ENCODE measurements around the gene MAD1L1. TPM values are rescaled to one million over a fixed set of nuclear protein-coding genes. Genes with fewer than 3 reads are reported as not detected.

The MAD1L1 gene
- total RNA-seq, 1 experiment from 2014 or later = 50.8 TPM

- H3K4me3 ChIP-seq = no peak overlapping the region
- no peaks in the 10 kb centered on the region for H3K9me3 ChIP-seq (ENCODE audit: insufficient read depth, low read depth)
- H3K4me2 ChIP-seq = no peak overlapping the region
- TF ChIP-seq, protein P1, sequence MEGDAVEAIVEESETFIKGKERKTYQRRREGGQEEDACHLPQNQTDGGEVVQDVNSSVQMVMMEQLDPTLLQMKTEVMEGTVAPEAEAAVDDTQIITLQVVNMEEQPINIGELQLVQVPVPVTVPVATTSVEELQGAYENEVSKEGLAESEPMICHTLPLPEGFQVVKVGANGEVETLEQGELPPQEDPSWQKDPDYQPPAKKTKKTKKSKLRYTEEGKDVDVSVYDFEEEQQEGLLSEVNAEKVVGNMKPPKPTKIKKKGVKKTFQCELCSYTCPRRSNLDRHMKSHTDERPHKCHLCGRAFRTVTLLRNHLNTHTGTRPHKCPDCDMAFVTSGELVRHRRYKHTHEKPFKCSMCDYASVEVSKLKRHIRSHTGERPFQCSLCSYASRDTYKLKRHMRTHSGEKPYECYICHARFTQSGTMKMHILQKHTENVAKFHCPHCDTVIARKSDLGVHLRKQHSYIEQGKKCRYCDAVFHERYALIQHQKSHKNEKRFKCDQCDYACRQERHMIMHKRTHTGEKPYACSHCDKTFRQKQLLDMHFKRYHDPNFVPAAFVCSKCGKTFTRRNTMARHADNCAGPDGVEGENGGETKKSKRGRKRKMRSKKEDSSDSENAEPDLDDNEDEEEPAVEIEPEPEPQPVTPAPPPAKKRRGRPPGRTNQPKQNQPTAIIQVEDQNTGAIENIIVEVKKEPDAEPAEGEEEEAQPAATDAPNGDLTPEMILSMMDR (conservative IDR thresholded peaks at IDR 0.05) = no peak
- no peak for TF ChIP-seq EZH2 (IDR thresholded peaks at IDR 0.05; ENCODE audit: low read depth)
- no peaks in the 10 kb centered on the region for H3K27me3 ChIP-seq (ENCODE audit: insufficient read depth, low read depth)
- H3K79me2 ChIP-seq (ENCODE audit: low read depth) = no peaks in the 10 kb centered on the region
- H3K36me3 ChIP-seq (ENCODE audit: low read depth) = no peaks in the 10 kb centered on the region
- no TSS peak for BruUV-seq (replicated peaks)
- no peak overlapping the region for H3K27ac ChIP-seq
- no peak for DNase-seq
- peaks cover 21% of the 10 kb centered on the region; the same call in 1 of the 2 replicates for H3F3A ChIP-seq (ENCODE audit: insufficient read depth, low read depth)
- POLR2A ChIA-PET (ENCODE audit: unreplicated experiment) = no interaction called here
- intact Hi-C loops (cut with micrococcal nuclease; ENCODE audit: unreplicated experiment) = no loop called here
- no peak overlapping the region for H2AFZ ChIP-seq
- peaks cover 8% of the 10 kb centered on the region for H3K4me1 ChIP-seq (replicated peaks; ENCODE audit: insufficient read depth)
- peaks cover 11% of the 10 kb centered on the region for H4K20me1 ChIP-seq (ENCODE audit: insufficient read depth)
- H3K9me2 ChIP-seq (ENCODE audit: insufficient read depth) = no peaks in the 10 kb centered on the region
- CTCF ChIA-PET = interaction anchor here (0.6 kb wide), 1 partner anchor 1620 kb away, joined by 3 read pairs; no protein-coding TSS in a partner anchor
Observed at GRCh38 chr7:2107386-2108070, 125.2 kb downstream of the MAD1L1 start.

DNA sequence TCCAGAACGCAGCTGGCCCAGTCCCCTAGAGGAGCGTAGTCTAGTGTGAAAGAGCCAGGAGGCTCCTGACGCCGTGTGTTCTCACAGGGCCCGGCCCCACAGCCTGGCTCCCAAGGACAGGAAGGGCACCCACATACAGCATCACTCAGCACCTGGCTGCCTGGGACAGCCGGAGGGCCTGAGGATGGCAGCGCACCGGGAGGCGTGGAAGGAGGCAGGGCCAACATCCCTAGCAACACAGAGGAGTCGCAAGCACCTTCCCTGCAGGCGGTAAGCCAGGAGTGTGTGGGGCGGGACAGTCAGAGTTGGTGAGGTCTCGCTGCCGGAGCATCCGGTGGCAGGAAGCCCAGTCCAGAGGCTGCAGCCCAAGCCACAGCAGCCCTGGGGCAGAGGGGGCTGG lies 125.8 kb downstream of the MAD1L1 start:
- no peak for DNase-seq
- intact Hi-C loops (cut with micrococcal nuclease; ENCODE audit: unreplicated experiment) = no loop called here
- Histone ChIP-seq H3K4me1 (replicated peaks; ENCODE audit: insufficient read depth) (peaks cover 8% of the 10 kb centered on the region), H3K4me2 (no peak overlapping the region), H3K9me2 (ENCODE audit: insufficient read depth) (no peaks in the 10 kb centered on the region), H3F3A (ENCODE audit: insufficient read depth, low read depth) (peaks cover 21% of the 10 kb centered on the region; the same call in 1 of the 2 replicates), H3K27me3 (ENCODE audit: insufficient read depth, low read depth) (no peaks in the 10 kb centered on the region), H4K20me1 (ENCODE audit: insufficient read depth) (peaks cover 11% of the 10 kb centered on the region), H3K36me3 (ENCODE audit: low read depth) (no peaks in the 10 kb centered on the region), H3K79me2 (ENCODE audit: low read depth) (no peaks in the 10 kb centered on the region), H3K4me3 (no peak overlapping the region), H3K27ac (no peak overlapping the region), H3K9me3 (ENCODE audit: insufficient read depth, low read depth) (no peaks in the 10 kb centered on the region), H2AFZ (no peak overlapping the region)
- no peak for TF ChIP-seq EZH2 (IDR thresholded peaks at IDR 0.05; ENCODE audit: low read depth)
- TF ChIP-seq, protein P1 (conservative IDR thresholded peaks at IDR 0.05) = no peak
- ChIA-PET POLR2A (ENCODE audit: unreplicated experiment) (no interaction called here), CTCF (no interaction called here)
- no TSS peak for BruUV-seq (replicated peaks)

- Histone ChIP-seq H3K9me2 (ENCODE audit: insufficient read depth) (no peaks in the 10 kb centered on the region), H3K27ac (no peak overlapping the region), H3K9me3 (ENCODE audit: insufficient read depth, low read depth) (no peaks in the 10 kb centered on the region), H4K20me1 (ENCODE audit: insufficient read depth) (peaks cover 11% of the 10 kb centered on the region), H2AFZ (no peak overlapping the region), H3K4me1 (replicated peaks; ENCODE audit: insufficient read depth) (peaks cover 8% of the 10 kb centered on the region), H3K27me3 (ENCODE audit: insufficient read depth, low read depth) (no peaks in the 10 kb centered on the region), H3F3A (ENCODE audit: insufficient read depth, low read depth) (peaks cover 21% of the 10 kb centered on the region; the same call in 1 of the 2 replicates), H3K79me2 (ENCODE audit: low read depth) (no peaks in the 10 kb centered on the region), H3K4me2 (no peak overlapping the region), H3K4me3 (no peak overlapping the region), H3K36me3 (ENCODE audit: low read depth) (no peaks in the 10 kb centered on the region)
- TF ChIP-seq EZH2 (IDR thresholded peaks at IDR 0.05; ENCODE audit: low read depth) = no peak
- TF ChIP-seq, protein P1 (conservative IDR thresholded peaks at IDR 0.05) = no peak
- POLR2A ChIA-PET (ENCODE audit: unreplicated experiment) = no interaction called here
- no TSS peak for BruUV-seq (replicated peaks)
- intact Hi-C loops (cut with micrococcal nuclease; ENCODE audit: unreplicated experiment) = no loop called here
- DNase-seq = no peak
- CTCF ChIA-PET = no interaction called here
Observed at GRCh38 chr7:2106440-2106839, 126.3 kb downstream of the MAD1L1 start.

All from PC-9 (cell line).